ENCODE results near the gene PSMG4. TPM values are rescaled to one million over a fixed set of nuclear protein-coding genes. Genes with fewer than 3 reads are reported as not detected.

Gene PSMG4
- total and polyA plus RNA-seq, 9 of the 15 experiments (the other 6 are each of a cell fraction or from before 2014, with no cell fraction given), result 12.9 to 185 (median 52.0) TPM

GRCh38 chr6:3258720-3259490 is at the start of gene PSMG4 (continued):
- TF ChIP-seq MLLT1 (IDR thresholded peaks at IDR 0.05), result peak in 1 of 2 experiments; percentile 100; a peak in 2 of 4 replicates
- 0 out of 2 replicates have a peak, but pooled peaks have one; percentile 63 for TF ChIP-seq FOXP4 (CRISPR knock-in tag; IDR thresholded peaks at IDR 0.05; ENCODE audit: borderline replicate concordance)
- TF ChIP-seq POLR2B (IDR thresholded peaks at IDR 0.05; ENCODE audit: low read depth, partially characterized antibody), result peak; percentile 74
- peak; percentile 78 for TF ChIP-seq ZBTB9 (CRISPR knock-in tag; IDR thresholded peaks at IDR 0.05)
- peak; percentile 72 for TF ChIP-seq CHD1 (IDR thresholded peaks at IDR 0.05; ENCODE audit: low read length)
